Activated gamma-delta T cell treated with Interleukin-2 at 50 U/mL for 16 hours (primary cell): Measurements from ENCODE around the gene TMEFF1.
"Not testable (repeated sequence)": the region's sequence is repeated elsewhere in the genome, so short reads cannot be mapped to it uniquely, and the experiment has no call there.

Source experiments
- DNase-seq: peaks from one replicate; pipeline ENCODE4 v3.0.0-alpha.2; 2020

Gene TMEFF1

GRCh38 chr9:100472788-100473275, at the start of gene TMEFF1:
Gene TMEFF1, plus strand, starts transcription at chr9:100473149. Its CDS starts 396 bp downstream, at chr9:100473545.
- DNase-seq, result peak; percentile 24

GRCh38 chr9:100425758-100426157, 47.2 kb upstream of the TMEFF1 start:
- DNase-seq, result no peak

- no peak for DNase-seq
Measured at GRCh38 chr9:100426189-100426529, 46.8 kb upstream of the TMEFF1 start.

- DNase-seq, result peak; percentile 53
Measured at GRCh38 chr9:100426530-100427365, 46.2 kb upstream of the TMEFF1 start, which contains the start of gene MSANTD3. Gene MSANTD3, plus strand, starts transcription at chr9:100427143. Its CDS starts 14,796 bp downstream, at chr9:100441939.

- DNase-seq, result peak; percentile 17
Measured at GRCh38 chr9:100427366-100428263, 45.3 kb upstream of the TMEFF1 start.

GRCh38 chr9:100428871-100429654, 43.9 kb upstream of the TMEFF1 start:
- no peak for DNase-seq

- no peak for DNase-seq
Measured at GRCh38 chr9:100430286-100430940, 42.5 kb upstream of the TMEFF1 start.

GRCh38 chr9:100431886-100432285, 41.1 kb upstream of the TMEFF1 start:
- DNase-seq, result no peak

GRCh38 chr9:100432736-100433135, 40.2 kb upstream of the TMEFF1 start:
- no peak for DNase-seq

- no peak for DNase-seq
Measured at GRCh38 chr9:100436571-100436970, 36.4 kb upstream of the TMEFF1 start.

GRCh38 chr9:100437860-100438805, 34.8 kb upstream of the TMEFF1 start:
- DNase-seq, result peak; percentile 69

GRCh38 chr9:100440071-100440470, 32.9 kb upstream of the TMEFF1 start:
- no peak for DNase-seq

- DNase-seq, result not testable (repeated sequence)
Measured at GRCh38 chr9:100440487-100440886, 32.5 kb upstream of the TMEFF1 start.

GRCh38 chr9:100441911-100442361, 31.0 kb upstream of the TMEFF1 start:
- no peak for DNase-seq

GRCh38 chr9:100443781-100444768, 28.9 kb upstream of the TMEFF1 start:
- no peak for DNase-seq

- DNase-seq, result no peak
Measured at GRCh38 chr9:100445161-100445902, 27.6 kb upstream of the TMEFF1 start.

GRCh38 chr9:100445903-100446549, 26.9 kb upstream of the TMEFF1 start:
- no peak for DNase-seq

- no peak for DNase-seq
Measured at GRCh38 chr9:100447041-100447440, 25.9 kb upstream of the TMEFF1 start.
